ENCODE measurements around the gene MAP3K15.

Gene MAP3K15

GRCh38 chrX:19389227-19389845, 126.0 kb downstream of the MAP3K15 start:
- no peak for DNase-seq (ENCODE audit: low read depth)

- DNase-seq (ENCODE audit: low read depth): no peak
Measured at GRCh38 chrX:19388741-19389140, 126.6 kb downstream of the MAP3K15 start.

DNA sequence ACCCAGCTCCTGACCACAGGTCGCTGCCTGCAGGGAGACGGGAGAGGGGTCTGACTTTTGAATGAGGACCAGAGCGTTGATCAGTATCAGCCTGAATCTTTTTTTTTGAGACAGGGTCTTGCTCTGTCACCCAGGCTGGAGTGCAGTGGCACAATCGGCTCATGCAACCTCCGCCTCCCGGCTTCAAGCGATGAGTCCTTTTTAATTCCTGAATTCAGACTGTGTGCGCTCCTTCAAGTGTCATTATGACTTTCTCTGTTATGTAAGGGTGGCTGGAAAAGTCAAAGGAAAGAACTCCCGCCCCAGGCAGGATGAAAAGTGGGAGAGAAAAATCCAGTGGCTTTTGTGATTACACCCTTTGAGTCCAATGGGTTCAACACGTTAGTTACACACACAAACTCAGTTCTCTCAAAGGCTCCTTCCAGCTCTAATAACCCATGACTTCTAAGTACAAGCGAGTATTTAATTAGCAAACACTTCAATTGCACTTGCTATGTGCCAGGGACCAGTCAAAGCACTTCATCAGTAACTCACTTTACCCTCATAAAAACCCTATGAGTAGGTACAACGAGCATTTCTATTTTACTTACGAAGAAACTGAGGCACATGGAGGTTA, 127.1 kb downstream of the MAP3K15 start:
- no peak for DNase-seq (ENCODE audit: low read depth)

- DNase-seq (ENCODE audit: low read depth): no peak
Measured at GRCh38 chrX:19386679-19387078, 128.6 kb downstream of the MAP3K15 start.

DNA sequence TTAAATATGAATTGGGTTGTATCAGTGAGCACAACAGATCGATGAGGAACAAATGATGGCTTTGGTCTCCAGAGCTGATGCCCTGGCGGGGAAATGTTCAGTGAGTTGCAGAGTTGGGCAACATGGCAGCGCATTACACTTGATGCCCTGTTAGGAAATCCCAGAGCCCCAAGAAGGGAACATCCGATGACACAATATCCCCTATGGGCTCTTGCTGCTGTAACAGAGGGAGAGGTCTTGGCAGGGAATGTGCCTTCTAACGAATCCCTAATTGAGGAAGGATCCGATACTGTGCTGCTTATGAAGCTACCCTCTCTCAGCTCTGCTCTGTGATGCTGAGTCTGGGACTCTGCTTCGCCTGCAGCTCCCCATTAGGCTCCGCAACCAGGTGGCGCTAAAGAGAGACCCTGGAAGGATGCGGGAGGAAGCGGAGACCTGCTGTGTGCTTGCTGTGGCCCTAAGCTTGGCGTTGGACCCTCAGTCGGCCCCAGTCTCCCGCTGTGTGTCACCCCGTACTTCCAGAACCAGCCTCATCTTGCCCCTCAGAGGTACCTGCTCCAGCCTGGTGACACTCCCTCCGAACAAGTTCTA, 132.7 kb downstream of the MAP3K15 start:
- DNase-seq (ENCODE audit: low read depth): peak; percentile 35

GRCh38 chrX:19381326-19381725, 134.0 kb downstream of the MAP3K15 start:
- no peak for DNase-seq (ENCODE audit: low read depth)

- DNase-seq (ENCODE audit: low read depth): no peak
Measured at GRCh38 chrX:19377799-19378198, 137.5 kb downstream of the MAP3K15 start.

DNA sequence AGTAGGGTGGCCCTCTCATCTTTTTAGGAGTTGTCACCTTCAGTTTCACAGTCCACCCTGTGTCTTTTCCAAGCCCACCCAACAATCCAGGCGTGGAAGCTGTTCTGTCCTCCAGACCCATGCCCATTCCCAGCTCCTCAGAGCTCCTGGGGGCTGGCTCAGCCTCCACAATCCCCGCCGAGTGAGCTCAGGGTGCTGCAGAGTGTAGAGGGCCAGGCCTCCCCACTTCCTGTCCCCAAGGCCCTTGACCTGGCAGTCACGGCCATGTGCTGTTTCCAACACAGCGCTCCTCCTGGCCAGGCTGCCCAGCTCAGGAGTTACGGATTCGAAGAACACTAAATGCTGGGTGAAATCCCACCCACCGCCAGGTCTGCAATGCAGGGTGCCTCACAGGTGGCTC, 139.8 kb downstream of the MAP3K15 start:
- DNase-seq (ENCODE audit: low read depth): no peak

GRCh38 chrX:19373351-19373891, 141.9 kb downstream of the MAP3K15 start:
- no peak for DNase-seq (ENCODE audit: low read depth)

DNA sequence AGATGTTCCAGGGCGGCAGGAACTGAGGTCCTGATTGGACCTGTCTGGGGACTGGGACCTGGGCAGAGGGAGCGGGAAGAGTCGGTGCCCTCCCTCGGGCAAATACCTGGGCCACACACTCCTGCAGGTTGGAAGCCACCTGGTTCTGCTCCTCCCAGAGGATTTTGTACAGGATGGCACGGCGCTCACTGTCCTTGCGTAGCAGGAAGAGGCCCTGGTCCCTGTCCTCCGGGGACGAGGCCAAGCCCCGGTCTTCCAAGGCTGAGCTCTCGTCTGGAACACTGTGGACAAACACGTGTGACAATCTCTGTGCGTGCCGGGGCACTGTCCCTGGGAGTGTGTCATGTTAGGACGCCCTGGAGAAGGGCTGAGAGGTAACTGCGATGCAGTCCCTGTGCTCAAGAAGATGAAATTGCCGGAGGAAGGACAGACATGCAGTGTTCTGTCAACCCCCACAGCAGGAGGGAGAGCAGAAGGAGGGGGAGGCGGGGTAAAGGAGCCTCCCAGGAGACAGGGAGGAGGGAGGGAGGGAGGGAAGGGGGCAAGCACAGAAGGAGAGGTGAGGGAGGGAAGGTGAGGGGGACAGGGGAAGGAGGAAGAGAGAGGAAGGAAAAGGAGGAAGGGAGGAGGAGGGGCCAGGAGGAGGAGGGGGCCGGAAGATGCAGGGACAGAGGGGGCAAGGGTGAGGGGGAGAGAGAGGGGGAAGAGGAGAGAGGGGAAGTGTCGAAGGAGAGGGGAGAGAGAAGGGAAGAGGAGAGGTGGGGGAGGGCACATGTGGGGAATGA, 142.6 kb downstream of the MAP3K15 start:
- DNase-seq (ENCODE audit: low read depth): no peak

- peak; percentile 68 for DNase-seq (ENCODE audit: low read depth)
Measured at GRCh38 chrX:19372170-19372546, 143.2 kb downstream of the MAP3K15 start.

DNA sequence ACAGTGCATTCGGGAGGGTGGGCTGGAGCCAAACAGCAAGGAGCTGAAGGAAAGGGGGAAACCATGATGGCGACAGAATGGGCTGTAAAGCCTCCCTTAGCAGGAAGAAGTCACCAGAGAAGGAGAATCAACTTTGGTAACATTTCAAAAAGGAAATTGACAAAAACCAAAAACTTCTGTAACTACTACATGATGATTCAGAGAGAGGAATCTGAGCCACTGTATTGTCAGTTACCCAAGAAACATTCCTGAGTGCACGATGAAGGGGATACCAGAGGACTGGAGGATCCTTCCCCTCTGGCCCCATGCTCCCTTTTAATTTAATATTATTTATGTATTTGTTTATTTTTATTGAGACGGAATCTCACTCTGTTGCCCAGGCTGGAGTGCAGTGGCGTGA, 145.2 kb downstream of the MAP3K15 start:
- DNase-seq (ENCODE audit: low read depth): peak; percentile 45

DNA sequence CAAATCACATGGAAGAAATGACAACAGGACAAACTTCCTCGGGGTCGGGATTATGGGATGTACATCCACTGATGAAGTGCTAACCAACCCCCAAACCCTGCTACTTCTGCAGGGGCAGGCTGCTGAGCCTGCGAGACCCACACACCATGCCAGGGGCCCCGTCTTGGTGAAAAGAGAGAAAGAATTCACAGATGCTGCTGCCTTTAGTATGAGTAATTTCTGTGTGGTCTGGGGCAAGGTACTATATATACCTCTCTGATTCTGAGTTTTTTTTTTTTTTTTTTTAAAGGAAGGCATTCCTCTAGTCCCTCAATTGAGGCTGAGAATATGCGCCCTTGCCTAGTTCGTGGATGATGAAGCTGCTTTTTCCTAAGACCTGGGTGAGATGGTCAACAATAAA, 146.7 kb downstream of the MAP3K15 start:
- no peak for DNase-seq (ENCODE audit: low read depth)

GRCh38 chrX:19361701-19362100, 153.6 kb downstream of the MAP3K15 start:
- no peak for DNase-seq (ENCODE audit: low read depth)

DNA sequence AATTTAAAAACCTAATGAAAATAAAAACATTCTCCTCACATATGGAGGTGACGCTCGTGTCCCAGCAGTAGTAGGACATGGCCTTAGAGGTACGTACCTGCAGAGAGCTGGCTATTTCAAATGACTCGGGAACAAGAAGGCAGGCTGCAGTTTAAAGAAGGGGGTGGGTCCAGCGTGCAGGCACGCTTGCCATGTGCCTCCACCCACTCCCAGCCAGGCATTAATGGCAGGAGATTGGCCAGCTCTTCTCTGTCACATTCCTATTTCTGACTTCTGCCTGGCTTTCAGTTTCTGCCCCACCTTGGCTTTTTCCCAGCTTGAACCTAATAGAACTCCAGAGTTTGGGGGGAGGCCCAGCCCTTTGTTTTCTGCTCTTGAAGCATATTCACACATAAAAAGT, 154.4 kb downstream of the MAP3K15 start:
- no peak for DNase-seq (ENCODE audit: low read depth)

GRCh38 chrX:19358521-19358920, 156.8 kb downstream of the MAP3K15 start:
- peak; percentile 25 for DNase-seq (ENCODE audit: low read depth)

DNA sequence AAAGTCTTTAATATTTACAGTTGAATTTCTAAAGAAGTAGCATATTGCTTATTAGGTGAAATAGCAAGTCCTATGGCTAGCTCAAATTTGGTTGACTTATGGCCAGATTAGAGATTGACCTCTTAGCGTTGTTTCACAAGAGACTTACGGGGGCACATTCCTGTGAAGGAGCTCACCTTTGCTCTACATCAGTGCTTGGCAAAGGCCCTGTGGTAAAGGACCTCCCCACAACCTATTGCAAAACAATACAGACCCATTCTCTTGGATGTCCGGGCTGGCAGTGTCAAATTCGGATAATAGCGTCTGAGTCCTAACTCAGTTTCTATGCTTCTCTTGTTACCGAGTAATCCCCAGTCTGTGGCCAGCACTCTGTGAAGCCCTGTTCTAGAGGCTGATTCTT, 160.7 kb downstream of the MAP3K15 start:
- no peak for DNase-seq (ENCODE audit: low read depth)

DNA sequence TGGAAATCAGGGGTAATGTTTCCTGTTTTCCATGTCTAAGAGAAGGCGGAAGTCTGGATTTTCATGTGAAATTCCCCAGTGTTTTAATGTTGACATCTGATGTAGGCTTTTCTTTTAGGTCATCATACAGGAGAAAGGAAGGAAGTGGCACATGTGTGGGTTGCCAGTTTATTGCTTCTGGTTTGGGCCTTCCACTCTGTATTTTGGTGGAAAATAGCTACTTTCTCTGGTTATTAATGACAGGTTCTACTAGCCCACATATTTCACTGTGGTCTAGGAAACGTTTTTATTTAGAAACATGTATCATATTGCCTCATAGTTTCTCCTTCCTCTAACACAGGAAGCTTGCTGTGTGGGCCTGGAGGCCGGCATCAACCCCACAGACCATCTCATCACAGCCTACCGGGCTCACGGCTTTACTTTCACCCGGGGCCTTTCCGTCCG, 164.3 kb downstream of the MAP3K15 start:
- no peak for DNase-seq (ENCODE audit: low read depth)

DNA sequence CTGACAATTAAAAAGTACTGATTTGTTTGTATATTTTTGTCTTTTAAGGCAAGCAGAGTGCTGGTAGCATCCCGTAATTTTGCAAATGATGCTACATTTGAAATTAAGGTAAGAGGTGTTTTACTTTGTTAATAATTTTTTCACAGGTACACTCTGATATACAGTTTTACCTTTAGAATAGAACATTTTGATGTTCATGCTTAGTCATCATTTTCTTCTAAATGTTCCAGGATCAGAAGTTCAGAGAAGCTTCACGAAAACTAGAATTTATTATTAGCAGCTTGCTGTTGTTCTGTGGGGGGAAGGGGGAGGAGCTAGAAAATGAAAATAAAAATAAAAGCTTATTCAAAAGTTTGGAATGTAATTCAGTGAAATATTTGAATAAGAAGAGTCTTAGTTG, 166.0 kb downstream of the MAP3K15 start:
- no peak for DNase-seq (ENCODE audit: low read depth)

DNA sequence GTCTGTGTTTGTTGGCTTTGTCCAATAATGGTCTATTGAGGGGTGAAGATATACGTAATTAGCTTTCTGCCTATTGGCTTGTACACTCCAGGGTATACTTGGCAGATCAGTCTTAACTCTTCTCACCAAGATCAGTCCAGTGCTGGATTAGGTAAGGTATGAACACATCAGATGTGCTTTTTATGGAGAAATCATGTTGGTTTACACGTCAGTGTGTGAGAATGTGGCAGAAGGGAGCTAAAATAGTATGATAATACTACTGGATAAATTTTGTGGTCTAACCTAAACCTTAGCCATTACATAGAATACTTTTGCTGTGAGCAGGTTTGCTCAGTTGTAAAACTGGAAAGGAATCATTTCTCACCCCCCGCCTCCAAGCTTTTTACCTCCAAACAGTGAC, 167.4 kb downstream of the MAP3K15 start:
- DNase-seq (ENCODE audit: low read depth): peak; percentile 43

DNA sequence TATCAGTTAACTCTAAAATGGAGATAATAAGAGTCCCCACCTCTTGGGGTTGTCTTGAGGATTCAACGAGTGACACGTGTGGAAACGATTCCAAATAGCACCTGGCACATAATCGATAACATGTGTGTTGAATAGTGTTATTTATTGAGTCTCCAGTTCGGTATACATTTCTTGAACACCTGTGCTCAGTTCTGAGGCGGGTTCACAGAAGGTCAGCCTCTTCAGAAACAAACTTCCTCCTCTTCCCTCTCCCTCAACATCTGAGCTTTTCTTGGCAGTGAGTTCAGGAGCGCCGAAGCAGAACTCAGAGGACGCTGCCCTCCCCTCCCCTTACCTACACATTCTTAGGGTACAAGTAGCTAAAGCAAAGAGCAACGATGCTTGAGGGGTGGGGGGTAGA, 170.6 kb downstream of the MAP3K15 start:
- no peak for DNase-seq (ENCODE audit: low read depth)

GRCh38 chrX:19343535-19344408, 171.5 kb downstream of the MAP3K15 start, which contains the start of gene PDHA1:
PDHA1 (plus strand) TSS chrX:19343927; CDS start chrX:19344038, 111 bp downstream.
- DNase-seq (ENCODE audit: low read depth): peak; percentile 89

Data from iris pigment epithelial cell (primary cell).